ENCODE measurements around the gene MGMT. TPM values are rescaled to one million over a fixed set of nuclear protein-coding genes. Genes with fewer than 3 reads are reported as not detected.

Gene MGMT
- total RNA-seq, 6 experiments from 2014 or later = 36.5 to 53.4 (median 42.3) TPM

GRCh38 chr10:129438024-129438423 is 29.0 kb upstream of the MGMT start:
- WGBS (ENCODE audit: insufficient coverage, low coverage, low lambda C conversion rate, missing lambda C conversion rate) = 73% methylated on average over 8 of the region's 8 CpGs
- H3K27me3 ChIP-seq = no peaks in the 10 kb centered on the region
- DNase-seq (no peak), ATAC-seq (no peak)
- H3K9me3 ChIP-seq = no peaks in the 10 kb centered on the region
- no peak overlapping the region for H3K4me3 ChIP-seq
- no peaks in the 10 kb centered on the region for H3K4me1 ChIP-seq
- TF ChIP-seq, protein P1, sequence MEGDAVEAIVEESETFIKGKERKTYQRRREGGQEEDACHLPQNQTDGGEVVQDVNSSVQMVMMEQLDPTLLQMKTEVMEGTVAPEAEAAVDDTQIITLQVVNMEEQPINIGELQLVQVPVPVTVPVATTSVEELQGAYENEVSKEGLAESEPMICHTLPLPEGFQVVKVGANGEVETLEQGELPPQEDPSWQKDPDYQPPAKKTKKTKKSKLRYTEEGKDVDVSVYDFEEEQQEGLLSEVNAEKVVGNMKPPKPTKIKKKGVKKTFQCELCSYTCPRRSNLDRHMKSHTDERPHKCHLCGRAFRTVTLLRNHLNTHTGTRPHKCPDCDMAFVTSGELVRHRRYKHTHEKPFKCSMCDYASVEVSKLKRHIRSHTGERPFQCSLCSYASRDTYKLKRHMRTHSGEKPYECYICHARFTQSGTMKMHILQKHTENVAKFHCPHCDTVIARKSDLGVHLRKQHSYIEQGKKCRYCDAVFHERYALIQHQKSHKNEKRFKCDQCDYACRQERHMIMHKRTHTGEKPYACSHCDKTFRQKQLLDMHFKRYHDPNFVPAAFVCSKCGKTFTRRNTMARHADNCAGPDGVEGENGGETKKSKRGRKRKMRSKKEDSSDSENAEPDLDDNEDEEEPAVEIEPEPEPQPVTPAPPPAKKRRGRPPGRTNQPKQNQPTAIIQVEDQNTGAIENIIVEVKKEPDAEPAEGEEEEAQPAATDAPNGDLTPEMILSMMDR (IDR thresholded peaks at IDR 0.05) = no peak
- no peak for TF ChIP-seq POLR2A (IDR thresholded peaks at IDR 0.05)
- no peaks in the 10 kb centered on the region for H3K36me3 ChIP-seq
- H3K27ac ChIP-seq = no peak overlapping the region
- intact Hi-C loops (cut with DNase I) = no loop called here

DNA sequence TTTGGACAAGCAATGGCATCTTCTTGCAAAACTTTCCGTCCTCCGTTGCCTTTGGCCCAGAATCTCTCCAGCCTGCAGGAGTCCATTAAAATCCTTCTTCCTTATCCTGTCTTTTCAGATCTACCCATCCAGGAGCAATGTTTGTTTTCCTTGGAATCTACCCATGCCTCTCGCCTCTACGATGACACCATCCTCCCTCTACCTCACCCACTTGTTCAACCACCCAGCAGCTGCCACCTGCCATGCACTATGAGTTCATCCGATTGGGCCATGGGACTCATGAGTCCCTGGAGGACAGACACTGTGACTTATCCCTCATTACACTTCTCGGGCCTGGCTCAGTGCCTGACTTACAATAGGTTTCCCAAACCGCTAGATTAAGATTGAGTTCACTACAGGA is 26.8 kb upstream of the MGMT start:
- Histone ChIP-seq H3K36me3 (no peaks in the 10 kb centered on the region), H3K4me3 (no peak overlapping the region), H3K27me3 (no peaks in the 10 kb centered on the region), H3K9me3 (no peaks in the 10 kb centered on the region), H3K4me1 (no peaks in the 10 kb centered on the region), H3K27ac (no peak overlapping the region)
- intact Hi-C loops (cut with DNase I) = no loop called here
- DNase-seq = no peak
- 87% methylated on average over 6 of the region's 7 CpGs for WGBS (ENCODE audit: insufficient coverage, low coverage, low lambda C conversion rate, missing lambda C conversion rate)
- no peak for ATAC-seq
- TF ChIP-seq, protein P1 (IDR thresholded peaks at IDR 0.05) = no peak
- TF ChIP-seq POLR2A (IDR thresholded peaks at IDR 0.05) = no peak

DNA sequence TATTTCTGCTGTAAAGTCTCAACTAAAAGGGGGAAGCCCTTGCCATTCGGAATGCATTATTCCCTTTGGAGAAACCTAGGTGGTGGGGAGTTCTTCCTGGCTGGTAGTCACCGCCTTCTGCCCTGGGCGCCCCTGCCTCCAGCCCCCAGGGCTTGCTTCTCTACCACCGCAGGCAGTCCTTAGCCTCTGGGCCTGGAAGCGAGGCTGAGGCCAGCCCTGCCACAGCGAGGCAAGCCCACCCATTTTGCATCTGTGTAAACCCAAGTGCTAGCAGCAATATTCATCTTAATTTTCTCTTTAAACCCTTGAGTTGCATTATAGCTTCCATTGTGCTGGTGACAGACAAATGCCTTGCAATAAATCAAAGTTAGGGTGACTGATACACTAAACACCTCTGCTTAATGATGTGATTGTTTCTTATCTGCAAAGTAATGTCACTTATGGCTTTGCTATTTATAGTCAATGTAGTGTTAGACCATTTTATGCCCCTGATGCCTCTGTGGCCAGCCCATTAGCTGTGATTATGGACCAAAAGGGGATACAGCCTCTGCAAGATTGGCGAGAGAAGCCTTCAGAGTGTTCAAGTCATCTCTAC is 26.2 kb upstream of the MGMT start:
- Histone ChIP-seq H3K27ac (no peak overlapping the region), H3K9me3 (no peaks in the 10 kb centered on the region), H3K4me3 (no peak overlapping the region), H3K4me1 (no peaks in the 10 kb centered on the region), H3K27me3 (no peaks in the 10 kb centered on the region), H3K36me3 (no peaks in the 10 kb centered on the region)
- intact Hi-C loops (cut with DNase I) = no loop called here
- DNase-seq = no peak
- WGBS (ENCODE audit: insufficient coverage, low coverage, low lambda C conversion rate, missing lambda C conversion rate) = 88% methylated on average over 4 of the region's 7 CpGs
- TF ChIP-seq, protein P1 (IDR thresholded peaks at IDR 0.05) = no peak
- no peak for TF ChIP-seq POLR2A (IDR thresholded peaks at IDR 0.05)
- ATAC-seq = no peak

DNA sequence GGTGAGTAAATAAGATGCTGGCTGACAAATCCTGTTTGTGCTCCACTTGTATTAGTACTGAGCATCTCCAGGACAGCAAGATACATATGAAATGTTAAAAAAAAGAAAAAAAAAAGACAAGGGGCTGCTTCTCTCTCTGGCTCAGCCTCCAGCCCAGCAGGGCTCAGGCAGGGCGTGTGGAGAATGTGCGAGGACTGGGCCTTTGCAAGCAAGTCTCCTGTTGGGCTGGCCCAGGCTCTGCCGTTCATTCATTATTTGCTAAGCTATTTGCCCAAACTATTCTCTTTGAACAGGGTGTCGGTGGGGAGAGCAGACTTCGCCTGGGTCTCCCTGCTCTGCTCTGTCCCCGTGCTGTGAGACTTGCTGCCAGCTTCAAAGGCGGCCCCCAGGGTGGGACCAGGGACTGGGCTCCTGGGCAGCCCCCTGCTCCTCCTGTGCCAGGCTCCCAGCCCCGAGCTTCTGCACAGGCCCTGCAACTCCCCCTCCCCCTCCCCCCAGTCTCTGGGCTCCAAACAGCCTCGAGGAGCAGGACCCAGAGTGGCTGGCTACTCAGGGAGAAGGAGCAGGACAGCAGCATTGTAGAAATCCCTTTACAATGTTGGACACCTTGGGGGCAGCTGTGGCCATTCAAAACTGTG is 25.6 kb upstream of the MGMT start:
- H3K4me1 ChIP-seq = no peaks in the 10 kb centered on the region
- 79% methylated on average over 3 of the region's 9 CpGs for WGBS (ENCODE audit: insufficient coverage, low coverage, low lambda C conversion rate, missing lambda C conversion rate)
- ATAC-seq (no peak), DNase-seq (no peak)
- TF ChIP-seq, protein P1 (IDR thresholded peaks at IDR 0.05) = no peak
- TF ChIP-seq POLR2A (IDR thresholded peaks at IDR 0.05) = no peak
- no peak overlapping the region for H3K4me3 ChIP-seq
- no peak overlapping the region for H3K27ac ChIP-seq
- intact Hi-C loops (cut with DNase I) = no loop called here
- no peaks in the 10 kb centered on the region for H3K27me3 ChIP-seq
- no peaks in the 10 kb centered on the region for H3K9me3 ChIP-seq
- H3K36me3 ChIP-seq = no peaks in the 10 kb centered on the region
